HG02870 (cell line): ENCODE measurements around the gene SRSF3.
"Not testable (repeated sequence)": the region's sequence is repeated elsewhere in the genome, so short reads cannot be mapped to it uniquely, and the experiment has no call there.

Experiments used
- ATAC-seq: cut with Tn5 transposase; IDR thresholded peaks from one replicate; pipeline ENCODE4 v1.9.1; 2021; ENCODE audit warnings: mild to moderate bottlenecking, moderate library complexity; ENCODE audit not compliant: unreplicated experiment

SRSF3 gene

GRCh38 chr6:36604090-36605060 is 10.2 kb downstream of the SRSF3 start:
- ATAC-seq = no peak

- ATAC-seq = no peak
These were observed 11.0 kb downstream of the SRSF3 start for GRCh38 chr6:36605143-36605542.

GRCh38 chr6:36605560-36606391 is 11.6 kb downstream of the SRSF3 start:
- ATAC-seq = no peak

- not testable (repeated sequence) for ATAC-seq
These were observed 13.1 kb downstream of the SRSF3 start for GRCh38 chr6:36607305-36607682.

- ATAC-seq = no peak
These were observed 13.7 kb downstream of the SRSF3 start for GRCh38 chr6:36607683-36608386.

- no peak for ATAC-seq
These were observed 14.8 kb downstream of the SRSF3 start for GRCh38 chr6:36608788-36609563.

GRCh38 chr6:36609582-36609981 is 15.4 kb downstream of the SRSF3 start:
- ATAC-seq = no peak

DNA sequence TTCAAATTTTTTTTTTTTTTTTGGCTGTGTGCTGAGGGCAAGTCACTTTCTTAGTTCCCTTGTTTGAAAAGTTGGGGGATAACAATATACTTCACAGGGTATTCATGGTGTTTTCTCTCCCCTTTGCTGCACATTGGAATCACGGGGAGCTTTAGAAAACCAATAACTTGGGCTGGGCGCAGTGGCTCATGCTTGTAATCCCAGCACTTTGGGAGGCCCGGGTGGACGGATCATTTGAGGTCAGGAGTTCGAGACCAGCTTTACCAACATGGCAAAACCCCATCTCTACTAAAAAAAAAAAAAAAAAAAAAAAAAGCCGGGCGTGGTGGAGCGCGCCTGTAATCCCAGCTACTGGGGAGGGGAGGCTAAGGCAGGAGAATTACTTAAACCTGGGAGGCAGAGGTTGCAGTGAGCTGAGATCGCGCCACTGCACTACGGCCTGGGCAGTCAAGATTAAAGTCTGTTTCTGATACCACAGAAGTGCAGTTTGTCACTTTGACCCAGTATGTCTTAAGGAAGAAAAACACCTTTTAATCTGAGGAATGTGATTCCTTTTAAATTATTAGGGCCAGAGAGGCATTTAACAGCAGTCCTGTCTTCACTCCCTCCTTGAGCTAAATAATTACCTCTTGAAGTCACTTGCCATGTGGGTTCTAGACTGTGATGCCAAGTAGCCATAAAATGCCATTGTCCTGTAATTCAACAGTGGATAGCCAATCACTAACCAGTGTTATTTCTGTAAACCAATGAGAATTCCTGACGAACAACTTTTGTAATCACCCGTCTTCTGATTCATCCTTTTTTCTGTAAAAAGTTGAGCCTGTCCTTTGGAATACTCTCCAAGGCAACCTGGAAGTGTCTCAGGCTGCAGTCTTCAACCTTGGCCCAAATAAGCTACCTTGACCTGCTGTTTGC is 16.1 kb downstream of the SRSF3 start:
- no peak for ATAC-seq

GRCh38 chr6:36610956-36611336 is 16.8 kb downstream of the SRSF3 start:
- no peak for ATAC-seq

DNA sequence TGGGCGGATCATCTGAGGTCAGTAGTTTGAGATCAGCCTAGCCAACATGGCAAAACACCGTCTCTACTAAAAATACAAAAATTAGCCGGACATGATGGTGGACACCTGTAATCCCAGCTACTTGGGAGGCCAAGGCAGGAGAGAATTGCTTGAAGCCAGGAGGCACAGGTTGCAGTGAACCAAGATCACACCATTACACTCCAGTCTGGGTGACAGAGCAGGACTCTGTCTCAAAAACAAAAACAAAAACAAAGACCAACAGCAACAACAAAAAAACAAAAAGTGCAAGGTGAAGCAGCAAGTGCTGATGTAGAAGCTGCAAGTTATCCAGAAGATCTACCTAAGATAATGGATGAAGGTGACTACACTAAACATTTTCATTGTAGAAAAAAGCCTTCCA is 17.5 kb downstream of the SRSF3 start:
- ATAC-seq = not testable (repeated sequence)

- no peak for ATAC-seq
These were observed 18.0 kb downstream of the SRSF3 start for GRCh38 chr6:36612101-36612625.

- no peak for ATAC-seq
These were observed 19.2 kb downstream of the SRSF3 start for GRCh38 chr6:36613200-36613995.

- no peak for ATAC-seq
These were observed 21.0 kb downstream of the SRSF3 start for GRCh38 chr6:36615018-36615761.

- ATAC-seq = no peak
These were observed 22.8 kb downstream of the SRSF3 start for GRCh38 chr6:36616893-36617521.

DNA sequence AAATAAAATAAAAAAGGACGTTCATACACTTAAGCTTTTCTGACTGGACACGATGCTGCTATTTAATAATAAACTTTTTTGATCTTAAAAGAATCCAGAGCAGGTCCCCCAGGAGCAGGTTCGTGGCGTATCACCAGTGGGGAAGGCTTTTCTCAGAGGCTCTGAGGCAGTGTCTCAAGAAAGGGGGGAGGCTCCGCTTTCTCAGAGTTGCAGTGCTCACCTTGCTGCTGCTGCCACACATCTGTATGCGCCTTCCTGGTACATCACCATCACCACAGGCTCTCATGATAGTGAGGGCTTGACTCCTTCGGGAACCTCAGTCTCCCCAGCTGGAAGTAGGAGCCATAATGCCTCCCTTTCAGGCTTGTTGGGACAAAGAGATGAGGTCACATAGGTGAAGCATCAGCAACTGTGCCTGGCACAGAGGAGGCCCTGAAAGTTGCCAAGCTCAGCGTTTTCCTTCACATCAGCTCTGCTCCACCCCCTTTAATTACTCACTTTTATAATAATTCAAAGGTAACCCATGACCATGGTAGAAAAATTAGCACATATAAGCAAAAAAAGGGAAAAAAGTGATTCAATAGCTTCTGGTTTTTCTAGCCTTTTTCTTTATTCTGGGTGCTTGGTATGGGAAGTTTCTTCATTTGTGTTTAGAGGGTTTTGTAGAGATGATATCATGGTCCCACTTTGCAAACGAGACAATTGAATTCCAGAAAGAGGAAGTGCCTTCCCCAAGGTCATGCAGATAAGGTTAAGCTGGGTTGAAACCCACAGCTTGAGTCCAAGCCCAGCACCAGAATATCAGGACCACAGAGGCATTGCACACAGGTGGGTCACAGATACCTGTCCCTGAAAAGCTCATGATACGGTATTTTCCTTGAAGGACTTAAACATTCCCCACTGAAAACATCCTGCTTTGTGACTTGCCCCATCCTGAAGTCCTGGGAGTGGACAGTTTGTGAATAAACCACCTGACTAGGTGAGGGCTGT is 24.5 kb downstream of the SRSF3 start:
- ATAC-seq = no peak

DNA sequence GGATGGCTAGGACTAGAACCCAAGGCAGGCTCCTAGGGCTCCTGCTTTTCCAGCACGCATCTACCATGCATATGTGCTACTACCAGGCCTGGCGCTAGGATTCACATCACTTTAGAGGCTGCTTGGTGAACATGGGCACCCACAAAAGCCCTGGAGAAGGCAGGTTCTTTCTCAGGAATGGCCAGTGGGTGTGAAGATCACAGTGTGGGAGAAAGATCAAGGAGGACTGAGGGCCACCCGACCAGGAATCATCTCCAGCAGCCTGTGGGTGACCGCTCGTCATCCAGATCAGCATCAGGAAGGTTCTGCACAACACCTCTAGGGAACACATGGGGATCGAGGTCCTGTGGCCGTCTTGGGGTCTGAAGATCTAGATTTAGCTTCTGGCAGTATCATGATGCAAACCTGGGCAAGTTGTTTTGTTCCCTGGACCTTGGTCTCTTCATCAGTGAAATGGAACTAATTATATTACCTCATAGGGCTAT is 27.3 kb downstream of the SRSF3 start:
- ATAC-seq = no peak
